Activated CD8-positive, alpha-beta memory T cell treated with anti-CD3 and anti-CD28 coated beads for 36 hours (primary cell): ENCODE results near the gene DECR2. TPM values are rescaled to one million over a fixed set of nuclear protein-coding genes. Genes with fewer than 3 reads are reported as not detected.

ENCODE experiments used
- CTCF ChIA-PET: fragments of 350-600 bp; sonication (Branson Sonifier 250); formaldehyde crosslinking; loops from one replicate; lab custom pipeline; 2021; ENCODE audit warnings: antibody characterized with exemption; lab: Charles Lee
- POLR2A ChIA-PET: fragments of 350-600 bp; sonication (Branson Sonifier 250); formaldehyde crosslinking; loops from one replicate; lab custom pipeline; 2021; ENCODE audit warnings: antibody characterized with exemption; lab: Charles Lee
- total RNA-seq, 2 experiments: library from RNA; stranded (reverse); gene quantifications; one replicate each; pipeline ENCODE4 v1.2.3, GENCODE V29; 2021

DECR2 gene
- total RNA-seq, 2 experiments from 2014 or later, result 8.2 to 10.2 TPM

- POLR2A ChIA-PET, result no interaction called here
- CTCF ChIA-PET, result interaction anchor here (0.8 kb wide), 1 partner anchor 64 kb away, joined by 3 read pairs; no protein-coding TSS in a partner anchor
Measured at GRCh38 chr16:455453-455852, 53.8 kb downstream of the DECR2 start.

GRCh38 chr16:456891-457483, 55.3 kb downstream of the DECR2 start:
- POLR2A ChIA-PET, result no interaction called here
- CTCF ChIA-PET, result no interaction called here

GRCh38 chr16:457732-458400, 56.2 kb downstream of the DECR2 start:
- CTCF ChIA-PET, result no interaction called here
- POLR2A ChIA-PET, result no interaction called here

GRCh38 chr16:459761-460160, 58.1 kb downstream of the DECR2 start:
- POLR2A ChIA-PET, result no interaction called here
- CTCF ChIA-PET, result interaction anchor here (0.8 kb wide), 1 partner anchor 352 kb away, joined by 3 read pairs; no protein-coding TSS in a partner anchor

- POLR2A ChIA-PET, result no interaction called here
- CTCF ChIA-PET, result no interaction called here
Measured at GRCh38 chr16:460787-461186, 59.1 kb downstream of the DECR2 start.

Other genes with a start within 250 kb of the DECR2 start
- not detected for gene HBZ, start 249.2 kb upstream of the DECR2 start, total RNA-seq
- not detected for gene HBM, start 235.9 kb upstream of the DECR2 start, total RNA-seq
- not detected for gene HBA2, start 229.0 kb upstream of the DECR2 start, total RNA-seq
- not detected for gene HBA1, start 225.2 kb upstream of the DECR2 start, total RNA-seq
- 1 to 10 TPM in 1 of 2 experiments, not detected in 1; 1.3 TPM for gene HBQ1, start 221.4 kb upstream of the DECR2 start, total RNA-seq
- gene LUC7L, start 172.4 kb upstream of the DECR2 start, total RNA-seq, result 10 to 100 TPM; 63.8 to 70.0 TPM
- 10 to 100 TPM; 20.6 to 21.8 TPM for gene FAM234A, start 167.1 kb upstream of the DECR2 start, total RNA-seq
- under 1 TPM in 1 of 2 experiments, not detected in 1; 0.08 TPM for gene RGS11, start 125.9 kb upstream of the DECR2 start, total RNA-seq
- not detected for gene ARHGDIG, start 121.3 kb upstream of the DECR2 start, total RNA-seq
- not detected for gene PDIA2, start 118.7 kb upstream of the DECR2 start, total RNA-seq
- gene AXIN1, start 49.2 kb upstream of the DECR2 start, total RNA-seq, result 10 to 100 TPM; 24.7 to 25.6 TPM
- 10 to 100 TPM; 94.6 to 97.6 TPM for gene MRPL28, start 31.3 kb upstream of the DECR2 start, total RNA-seq
- gene PGAP6, start 19.9 kb upstream of the DECR2 start, total RNA-seq, result 10 to 100 TPM; 33.9 to 36.9 TPM
- gene NME4, start 4.7 kb upstream of the DECR2 start, total RNA-seq, result 10 to 100 TPM; 16.6 to 17.7 TPM
- 10 to 100 TPM; 28.2 to 29.3 TPM for gene RAB11FIP3, start 23.8 kb downstream of the DECR2 start, total RNA-seq
- 100 to 1,000 TPM; 107 to 108 TPM for gene CAPN15, start 125.8 kb downstream of the DECR2 start, total RNA-seq
- gene PRR35, start 158.5 kb downstream of the DECR2 start, total RNA-seq, result not detected
- gene NHLRC4, start 165.1 kb downstream of the DECR2 start, total RNA-seq, result under 1 TPM; 0.25 to 0.27 TPM
- gene PIGQ, start 168.1 kb downstream of the DECR2 start, total RNA-seq, result 10 to 100 TPM; 46.7 to 50.8 TPM
- gene RAB40C, start 188.2 kb downstream of the DECR2 start, total RNA-seq, result 10 to 100 TPM in 1 of 2 experiments, 1 to 10 TPM in 1; 8.9 to 11.1 TPM
- under 1 TPM; 0.15 to 0.19 TPM for gene WFIKKN1, start 229.1 kb downstream of the DECR2 start, total RNA-seq
- gene METTL26, start 234.4 kb downstream of the DECR2 start, total RNA-seq, result 100 to 1,000 TPM; 136 to 137 TPM
- 10 to 100 TPM; 63.5 to 73.0 TPM for gene MCRIP2, start 239.9 kb downstream of the DECR2 start, total RNA-seq
- gene WDR90, start 247.5 kb downstream of the DECR2 start, total RNA-seq, result 10 to 100 TPM; 87.3 to 89.6 TPM